SJSA1 (cell line): Measurements from ENCODE around the gene KIF26A. TPM values are rescaled to one million over a fixed set of nuclear protein-coding genes. Genes with fewer than 3 reads are reported as not detected.

Experiments
- DNase-seq, 2 experiments: peaks; one replicate each; pipeline ENCODE4 v3.0.0-alpha.2; 2015 to 2020; ENCODE audit warnings: low spot score in 2 of 2, low read depth in 1 of 2
- H3K27ac ChIP-seq: fragments of 250-450 bp; sonication (Bioruptor Pico); 2 replicates; pipeline ENCODE4 v1.5.1; 2020; ENCODE audit warnings: mild to moderate bottlenecking, moderate library complexity
- H3K27me3 ChIP-seq: fragments of 250-450 bp; sonication (Bioruptor Pico); replicated peaks from 2 replicates; pipeline ENCODE4 v1.5.1; 2020; ENCODE audit warnings: mild to moderate bottlenecking, moderate library complexity
- H3K36me3 ChIP-seq: fragments of 250-450 bp; sonication (Bioruptor Pico); 2 replicates; pipeline ENCODE4 v1.5.1; 2020; ENCODE audit warnings: mild to moderate bottlenecking
- H3K4me1 ChIP-seq: fragments of 250-450 bp; sonication (Bioruptor Pico); replicated peaks from 2 replicates; pipeline ENCODE4 v1.6.1; 2021; ENCODE audit warnings: mild to moderate bottlenecking
- H3K4me3 ChIP-seq: fragments of 250-450 bp; sonication (Bioruptor Pico); 2 replicates; pipeline ENCODE4 v1.5.1; 2020; ENCODE audit warnings: mild to moderate bottlenecking
- H3K9me3 ChIP-seq: fragments of 250-450 bp; sonication (Bioruptor Pico); replicated peaks from 2 replicates; pipeline ENCODE4 v1.5.1; 2020; ENCODE audit warnings: mild to moderate bottlenecking
- total RNA-seq: library from RNA; depleted of rRNA; stranded (reverse); fragments of >200 nt; shearing (Covaris generic); gene quantifications from 2 replicates; pipeline ENCODE4 v1.2.3, GENCODE V29; 2014

Gene KIF26A
- total RNA-seq, 1 experiment from 2014 or later: 0.05 TPM

- Histone ChIP-seq H3K9me3 (no peaks in the 10 kb centered on the region), H3K27ac (no peak overlapping the region), H3K27me3 (peaks cover 29% of the 10 kb centered on the region), H3K4me1 (peaks cover 10% of the 10 kb centered on the region), H3K4me3 (no peak overlapping the region), H3K36me3 (no peaks in the 10 kb centered on the region)
- no peak for DNase-seq
Observed at GRCh38 chr14:104120281-104120741, 18.1 kb upstream of the KIF26A start.

- Histone ChIP-seq H3K27me3 (peaks cover 23% of the 10 kb centered on the region), H3K27ac (no peak overlapping the region), H3K4me1 (peaks cover 10% of the 10 kb centered on the region), H3K4me3 (no peak overlapping the region), H3K36me3 (no peaks in the 10 kb centered on the region), H3K9me3 (0 out of 2 replicates have a peak, but pooled peaks cover 3% of the 10 kb centered on the region)
- DNase-seq: no peak
Observed at GRCh38 chr14:104121142-104121541, 17.2 kb upstream of the KIF26A start.

- DNase-seq: no peak
- Histone ChIP-seq H3K4me1 (no peaks in the 10 kb centered on the region), H3K9me3 (0 out of 2 replicates have a peak, but pooled peaks cover 3% of the 10 kb centered on the region), H3K27me3 (no peaks in the 10 kb centered on the region), H3K4me3 (no peak overlapping the region), H3K27ac (no peak overlapping the region), H3K36me3 (no peaks in the 10 kb centered on the region)
Observed at GRCh38 chr14:104123879-104124278, 14.5 kb upstream of the KIF26A start.

GRCh38 chr14:104125011-104125410 is 13.4 kb upstream of the KIF26A start:
- H3K4me3 ChIP-seq: no peak overlapping the region
- H3K36me3 ChIP-seq: no peaks in the 10 kb centered on the region
- H3K27ac ChIP-seq: no peak overlapping the region
- H3K4me1 ChIP-seq: no peaks in the 10 kb centered on the region
- DNase-seq: no peak
- H3K9me3 ChIP-seq: 0 out of 2 replicates have a peak, but pooled peaks cover 6% of the 10 kb centered on the region
- no peaks in the 10 kb centered on the region for H3K27me3 ChIP-seq

- Histone ChIP-seq H3K4me3 (no peak overlapping the region), H3K27ac (no peak overlapping the region), H3K4me1 (no peaks in the 10 kb centered on the region), H3K27me3 (no peaks in the 10 kb centered on the region), H3K9me3 (0 out of 2 replicates have a peak, but pooled peaks cover 6% of the 10 kb centered on the region), H3K36me3 (no peaks in the 10 kb centered on the region)
- no peak for DNase-seq
Observed at GRCh38 chr14:104126753-104127152, 11.6 kb upstream of the KIF26A start.

- Histone ChIP-seq H3K4me1 (no peaks in the 10 kb centered on the region), H3K27me3 (peaks cover 3% of the 10 kb centered on the region), H3K4me3 (no peak overlapping the region), H3K9me3 (0 out of 2 replicates have a peak, but pooled peaks cover 6% of the 10 kb centered on the region), H3K36me3 (no peaks in the 10 kb centered on the region), H3K27ac (no peak overlapping the region)
- DNase-seq: no peak
Observed at GRCh38 chr14:104128981-104129380, 9.4 kb upstream of the KIF26A start.

GRCh38 chr14:104129556-104129955 is 8.8 kb upstream of the KIF26A start:
- Histone ChIP-seq H3K4me1 (no peaks in the 10 kb centered on the region), H3K27ac (no peak overlapping the region), H3K9me3 (0 out of 2 replicates have a peak, but pooled peaks cover 6% of the 10 kb centered on the region), H3K36me3 (no peaks in the 10 kb centered on the region), H3K4me3 (no peak overlapping the region), H3K27me3 (peaks cover 9% of the 10 kb centered on the region)
- DNase-seq: no peak

GRCh38 chr14:104130974-104131651 is 7.3 kb upstream of the KIF26A start:
- Histone ChIP-seq H3K4me1 (no peaks in the 10 kb centered on the region), H3K9me3 (peaks cover 3% of the 10 kb centered on the region; the same call in 1 of the 2 replicates), H3K36me3 (no peaks in the 10 kb centered on the region), H3K27me3 (peaks cover 24% of the 10 kb centered on the region), H3K4me3 (no peak overlapping the region), H3K27ac (no peak overlapping the region)
- DNase-seq: no peak

GRCh38 chr14:104131968-104132732 is 6.2 kb upstream of the KIF26A start:
- Histone ChIP-seq H3K4me1 (no peaks in the 10 kb centered on the region), H3K36me3 (no peaks in the 10 kb centered on the region), H3K27me3 (peaks cover 32% of the 10 kb centered on the region), H3K4me3 (no peak overlapping the region), H3K27ac (no peak overlapping the region), H3K9me3 (peaks cover 3% of the 10 kb centered on the region; the same call in 1 of the 2 replicates)
- no peak for DNase-seq

GRCh38 chr14:104132981-104133380 is 5.4 kb upstream of the KIF26A start:
- Histone ChIP-seq H3K4me3 (no peak overlapping the region), H3K27me3 (peaks cover 40% of the 10 kb centered on the region), H3K9me3 (peaks cover 3% of the 10 kb centered on the region; the same call in 1 of the 2 replicates), H3K36me3 (no peaks in the 10 kb centered on the region), H3K27ac (no peak overlapping the region), H3K4me1 (peaks cover 8% of the 10 kb centered on the region)
- no peak for DNase-seq

- no peak for DNase-seq
- H3K27ac ChIP-seq: no peak overlapping the region
Observed at GRCh38 chr14:104133496-104133895, 4.9 kb upstream of the KIF26A start.

GRCh38 chr14:104134061-104134965 is 4.1 kb upstream of the KIF26A start:
- H3K27me3 ChIP-seq: peaks cover 54% of the 10 kb centered on the region
- H3K4me1 ChIP-seq: peaks cover 10% of the 10 kb centered on the region

More at GRCh38 chr14:104133496-104133895, 4.9 kb upstream of the KIF26A start:
- Histone ChIP-seq H3K4me3 (no peak overlapping the region), H3K9me3 (peaks cover 3% of the 10 kb centered on the region; the same call in 1 of the 2 replicates), H3K4me1 (peaks cover 10% of the 10 kb centered on the region), H3K27me3 (peaks cover 46% of the 10 kb centered on the region), H3K36me3 (no peaks in the 10 kb centered on the region)

More at GRCh38 chr14:104134061-104134965, 4.1 kb upstream of the KIF26A start:
- Histone ChIP-seq H3K9me3 (peaks cover 3% of the 10 kb centered on the region; the same call in 1 of the 2 replicates), H3K4me3 (no peak overlapping the region), H3K36me3 (no peaks in the 10 kb centered on the region), H3K27ac (no peak overlapping the region)
- no peak for DNase-seq
